CD1c-positive myeloid dendritic cell (primary cell): ENCODE measurements around the gene SIPA1.
A peak's percentile ranks its signal among the peaks of the same experiment; 100 is the strongest.
"Not testable (repeated sequence)": the region's sequence is repeated elsewhere in the genome, so short reads cannot be mapped to it uniquely, and the experiment has no call there.

Source experiments
- DNase-seq: peaks from one replicate; pipeline ENCODE4 v3.0.0-alpha.2; 2016; ENCODE audit errors: extremely low spot score

The SIPA1 gene

DNA sequence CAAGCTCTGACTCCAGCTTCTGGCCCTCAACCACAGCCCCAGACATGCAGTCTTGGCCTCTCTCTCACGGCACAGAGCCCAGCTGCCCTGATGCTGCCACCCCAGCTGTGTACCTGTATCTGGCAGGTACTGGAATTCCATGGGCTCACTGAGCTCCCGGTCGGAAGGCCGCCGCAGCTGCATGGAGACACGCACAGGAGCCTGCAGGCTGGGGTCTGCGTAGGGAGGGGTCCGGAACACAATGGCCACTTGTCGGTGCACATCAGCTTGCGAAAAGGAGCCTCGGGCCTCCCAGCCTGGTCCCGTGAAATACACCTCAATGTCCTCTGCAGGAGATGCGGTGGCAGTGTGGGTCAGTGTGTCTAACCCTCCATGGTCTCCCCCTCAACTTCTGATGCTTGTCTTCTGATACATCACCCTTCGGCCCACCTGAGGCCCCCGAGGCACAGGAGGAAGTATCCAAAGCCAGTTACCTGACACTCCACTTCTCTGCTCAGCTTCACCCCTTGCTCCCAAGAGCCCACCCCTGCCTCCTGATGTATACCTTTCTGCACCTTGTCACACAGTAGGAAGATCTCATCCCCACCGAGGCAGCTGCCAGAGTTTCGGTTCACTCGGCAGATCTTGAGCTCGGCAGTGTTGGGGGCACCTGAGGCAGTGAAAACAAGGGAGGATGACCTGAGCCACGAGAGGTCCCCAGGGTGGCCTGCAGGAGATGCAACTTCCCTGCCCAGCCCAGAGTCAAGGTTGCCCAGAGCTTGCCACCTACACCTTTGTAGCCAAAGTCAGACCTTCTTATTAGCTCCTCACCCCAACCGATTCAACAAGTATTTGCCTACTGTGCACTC is 20.5 kb downstream of the SIPA1 start:
- DNase-seq: no peak

DNA sequence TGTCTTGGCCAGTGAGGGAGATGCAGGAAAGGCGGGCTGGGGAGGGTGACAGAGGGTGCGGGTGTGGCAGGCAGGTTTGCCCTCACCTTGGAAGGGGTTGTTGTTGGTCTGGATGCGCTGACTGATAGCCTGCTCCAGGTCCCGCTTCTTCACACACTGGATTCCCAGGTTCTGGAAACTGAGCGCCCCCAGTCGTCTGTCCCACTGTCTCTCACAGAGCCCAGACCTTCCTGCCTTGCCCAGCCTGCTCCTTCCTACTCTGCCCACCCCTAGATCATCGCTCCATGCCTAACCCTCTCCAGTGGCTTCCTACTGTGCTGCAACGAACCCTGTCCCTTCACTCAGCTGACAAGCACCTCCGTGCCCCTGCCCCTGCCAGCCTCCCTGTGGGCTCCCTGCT is 22.1 kb downstream of the SIPA1 start:
- no peak for DNase-seq

DNA sequence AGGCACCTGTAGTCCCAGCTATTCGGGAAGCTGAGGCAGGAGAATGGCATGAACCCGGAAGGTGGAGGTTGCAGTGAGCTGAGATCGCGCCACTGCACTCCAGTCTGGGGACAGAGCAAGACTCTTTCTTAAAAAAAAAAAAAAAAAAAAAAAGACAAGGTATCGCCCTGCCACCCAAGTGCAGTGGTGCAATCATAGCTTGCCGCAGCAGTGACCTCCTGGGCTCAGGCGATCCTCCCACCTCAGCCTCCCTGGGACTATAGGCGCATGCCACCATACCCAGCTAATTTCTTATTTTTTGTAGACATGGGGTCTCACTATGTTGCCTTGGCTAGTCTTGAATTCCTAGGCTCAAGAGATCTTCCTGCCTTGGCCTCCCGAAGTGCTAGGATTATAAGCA is 23.0 kb downstream of the SIPA1 start:
- DNase-seq: not testable (repeated sequence)

DNA sequence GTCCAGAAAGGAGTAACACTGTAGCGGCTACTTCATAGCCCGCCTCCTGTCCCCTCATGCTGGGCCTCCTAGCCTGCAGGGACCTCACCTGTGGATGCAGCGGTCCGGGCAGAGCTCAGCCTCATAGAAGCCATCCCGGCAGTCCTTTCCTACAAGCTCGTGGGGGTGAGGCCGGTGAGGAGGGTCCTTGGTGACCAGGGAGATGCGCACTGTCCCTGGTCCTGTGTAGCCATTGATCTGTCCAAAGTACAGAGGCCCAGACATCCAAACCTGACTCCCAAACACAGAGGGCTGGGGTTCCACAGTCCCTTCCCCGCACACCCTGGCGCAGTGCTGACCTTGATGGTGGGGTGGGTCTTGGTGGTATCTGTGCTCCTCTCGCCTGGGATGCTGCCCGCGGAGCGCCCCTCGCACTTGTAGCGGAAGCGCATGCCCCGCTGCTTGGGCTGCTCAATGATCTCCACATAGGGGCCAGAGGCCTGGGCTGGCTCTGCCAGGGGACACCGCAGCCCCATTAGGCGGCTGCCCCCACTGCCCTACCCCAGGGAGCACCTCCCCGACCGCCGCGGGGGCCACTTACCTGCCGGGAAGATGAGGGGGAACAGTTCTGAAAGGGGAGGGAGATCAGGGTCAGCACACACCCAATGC is 23.8 kb downstream of the SIPA1 start:
- no peak for DNase-seq

DNA sequence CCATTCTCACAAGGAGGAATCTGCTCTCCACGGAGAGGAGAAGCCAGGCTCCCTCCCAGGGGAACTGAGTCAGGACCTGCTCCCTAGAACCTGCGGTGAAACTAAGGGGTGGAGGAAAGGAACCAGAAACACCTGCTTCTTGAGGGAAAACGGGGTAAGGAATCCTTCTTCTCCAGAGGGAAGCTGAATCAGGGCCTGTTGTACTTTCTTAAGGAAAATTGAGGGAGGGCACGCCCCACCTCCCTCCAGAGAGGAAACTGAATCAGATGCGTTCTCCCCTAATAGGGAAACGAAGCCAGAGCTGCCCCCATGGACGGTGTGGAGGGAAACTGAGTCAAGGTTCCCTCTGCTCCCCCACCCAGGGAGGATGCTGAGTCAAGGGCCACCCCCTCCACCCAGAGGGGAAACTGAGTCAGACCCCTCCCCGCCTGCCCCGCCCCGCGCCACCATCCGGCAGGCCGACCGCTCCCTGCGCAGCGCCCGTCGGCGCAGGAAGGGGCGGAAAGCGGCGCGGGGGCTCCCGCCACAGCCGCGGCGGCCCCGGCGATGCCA is 24.4 kb downstream of the SIPA1 start:
- DNase-seq: no peak

DNA sequence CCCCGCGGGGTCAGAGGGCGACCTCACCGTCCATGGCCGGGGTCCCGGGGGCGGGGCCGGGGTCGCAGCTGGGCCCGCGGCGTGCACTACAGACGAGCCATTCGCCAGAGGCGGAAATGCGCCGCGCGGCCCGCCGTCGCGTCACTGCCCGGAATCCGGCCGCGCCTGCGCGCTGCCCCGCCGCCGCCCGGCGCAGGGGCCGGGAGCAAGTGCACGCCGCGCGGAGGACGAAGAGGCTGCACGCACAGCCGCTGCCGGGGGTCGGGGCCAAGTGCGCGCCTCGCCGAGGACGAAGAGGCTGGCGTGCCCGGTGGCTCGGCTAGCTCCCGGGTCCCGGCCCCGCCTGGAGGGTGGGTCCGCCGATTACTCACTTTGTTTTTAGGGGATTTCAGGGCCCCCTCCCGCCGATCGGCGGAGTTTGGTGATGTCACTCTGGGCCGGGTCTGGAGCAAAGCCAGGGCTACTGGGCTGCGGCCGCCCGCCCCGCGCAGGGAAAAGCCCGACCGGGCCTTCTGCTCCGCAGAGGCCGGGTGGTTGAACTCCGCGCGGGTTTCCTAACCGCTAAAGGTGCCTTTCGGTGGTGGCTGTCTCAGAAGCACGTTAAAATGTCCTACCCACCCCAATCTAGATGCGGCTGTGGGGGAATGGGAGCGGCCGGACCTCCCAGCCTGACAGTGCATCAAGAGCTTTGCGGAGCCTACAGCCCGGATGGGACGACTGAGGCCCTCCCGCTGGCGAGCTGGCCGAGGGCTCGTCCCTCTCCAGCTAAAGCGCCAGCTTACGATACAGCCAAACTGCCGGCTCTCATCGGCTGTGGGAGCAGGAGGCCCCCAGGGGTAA is 25.1 kb downstream of the SIPA1 start, which contains the start of gene RELA:
Gene RELA, minus strand, starts transcription at position 118 of the 840 bp plus-strand sequence. Its CDS starts 84 bp downstream, at position 34.
- DNase-seq: peak; percentile 94

DNA sequence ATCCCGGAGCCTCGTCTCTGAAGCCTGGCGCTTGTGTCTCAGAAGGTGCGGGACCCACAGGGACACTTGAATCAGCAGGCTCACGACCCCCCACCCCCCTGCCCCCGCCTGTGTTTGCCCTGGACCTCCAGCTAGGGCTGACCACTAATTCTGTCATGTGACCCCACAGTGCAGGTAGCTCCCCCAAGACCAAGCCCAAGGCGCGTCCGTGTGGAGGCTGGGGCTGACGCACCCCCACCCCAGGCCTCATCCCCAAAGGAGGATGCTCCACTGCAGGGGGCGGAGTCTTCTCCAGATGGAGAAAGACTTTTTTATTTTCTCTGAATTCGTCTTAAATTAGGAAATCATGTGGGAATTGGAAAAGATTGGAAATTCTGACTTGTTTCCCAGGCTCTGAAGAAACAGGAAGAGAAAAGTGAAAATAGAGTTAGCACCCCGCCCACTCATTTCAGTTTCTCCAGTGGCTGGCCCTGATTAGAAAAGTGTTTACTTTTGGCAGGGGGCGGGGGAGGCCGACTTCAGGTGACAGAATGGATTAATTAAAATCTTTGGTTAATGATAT is 25.8 kb downstream of the SIPA1 start:
- peak; percentile 86 for DNase-seq

DNA sequence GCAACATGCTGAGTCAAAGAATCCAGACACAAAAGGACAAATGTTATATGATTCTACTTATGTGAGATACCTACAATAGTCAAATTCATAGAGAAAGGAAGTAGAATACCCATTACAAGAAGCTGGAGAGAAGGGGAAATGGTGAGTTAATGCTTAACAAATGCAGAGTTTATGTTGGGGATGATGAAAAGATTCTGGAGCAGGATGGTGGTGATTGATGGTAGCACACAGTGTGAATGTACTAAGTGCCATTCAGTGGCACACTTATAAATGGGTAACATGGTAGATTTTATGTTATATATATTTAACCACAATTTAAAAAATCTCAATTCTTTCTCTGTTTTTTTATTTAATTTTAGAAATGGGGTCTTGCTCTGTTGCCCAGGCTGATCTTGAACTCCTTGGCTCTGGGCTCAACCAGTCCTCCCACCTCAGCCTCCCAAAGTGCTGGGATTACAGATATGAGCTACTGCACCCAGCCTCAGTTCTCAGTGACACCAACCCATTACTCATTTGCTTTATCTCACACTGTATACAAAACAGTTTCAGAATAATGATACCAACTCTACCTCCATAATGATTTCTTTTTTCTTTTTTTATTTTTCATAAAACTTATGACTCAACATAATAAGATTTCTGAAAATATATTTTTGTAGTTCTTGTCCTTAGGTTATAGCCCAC is 34.4 kb downstream of the SIPA1 start:
- no peak for DNase-seq

DNA sequence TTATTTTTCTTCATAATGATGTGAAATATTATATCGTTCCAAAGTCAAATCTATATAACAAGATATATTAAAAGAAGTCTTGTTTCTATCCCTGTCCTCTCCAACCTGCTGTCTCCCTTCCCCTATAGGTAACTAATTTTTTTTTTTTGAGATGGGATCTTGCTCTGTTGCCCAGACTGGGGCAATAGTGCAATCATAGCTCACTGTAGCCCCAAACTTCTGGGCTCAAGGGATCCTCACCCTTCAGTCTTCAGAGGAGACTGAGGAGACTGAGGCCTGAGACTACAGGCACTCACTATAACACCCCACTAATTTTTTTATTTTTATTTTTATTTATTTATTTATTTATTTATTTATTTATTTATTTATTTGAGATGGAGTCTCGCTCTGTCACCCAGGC is 35.1 kb downstream of the SIPA1 start:
- no peak for DNase-seq

DNA sequence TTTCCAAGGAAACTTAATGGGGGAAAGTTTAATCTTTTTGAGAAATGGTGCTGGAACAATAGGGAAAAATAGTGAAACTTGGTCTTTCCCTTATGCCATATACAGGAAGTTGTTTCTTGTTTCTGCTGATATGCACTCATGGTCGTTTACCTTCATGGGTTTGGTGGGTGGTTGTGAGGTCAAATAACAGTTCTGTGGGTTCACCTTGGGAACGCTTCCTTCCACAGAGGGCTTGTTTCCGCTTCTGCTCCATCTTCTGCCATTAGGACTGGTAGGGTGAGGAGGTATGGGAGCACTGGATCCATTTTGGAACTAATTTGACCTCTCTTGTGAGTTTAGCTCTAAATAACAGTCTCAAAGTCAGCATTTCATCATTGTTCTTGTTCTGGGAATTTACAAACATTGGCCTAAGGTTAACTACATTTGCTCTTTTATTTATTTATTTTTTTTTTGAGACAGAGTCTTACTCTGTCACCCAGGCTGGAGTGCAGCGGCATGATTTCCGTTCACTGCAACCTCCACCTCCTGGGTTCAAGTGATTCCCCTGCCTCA is 42.4 kb downstream of the SIPA1 start:
- DNase-seq: no peak

DNA sequence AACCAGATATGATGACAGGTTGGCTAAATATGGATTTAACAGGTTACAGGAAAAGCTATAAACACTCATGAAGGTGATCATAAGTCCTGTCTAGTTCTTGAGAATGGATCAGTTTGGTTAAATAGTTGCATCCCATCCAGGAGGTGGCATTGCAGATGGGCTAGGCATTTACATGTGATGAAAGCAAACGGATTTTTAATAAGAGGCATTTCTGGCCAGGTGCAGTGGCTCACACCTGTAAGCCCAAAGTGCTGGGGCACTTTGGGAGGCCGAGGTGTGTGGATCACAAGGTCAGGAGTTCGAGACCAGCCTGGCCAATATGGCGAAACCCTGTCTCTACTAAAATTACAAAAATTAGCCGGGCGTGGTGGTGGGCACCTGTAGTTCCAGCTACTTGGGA is 45.6 kb downstream of the SIPA1 start:
- DNase-seq: not testable (repeated sequence)

DNA sequence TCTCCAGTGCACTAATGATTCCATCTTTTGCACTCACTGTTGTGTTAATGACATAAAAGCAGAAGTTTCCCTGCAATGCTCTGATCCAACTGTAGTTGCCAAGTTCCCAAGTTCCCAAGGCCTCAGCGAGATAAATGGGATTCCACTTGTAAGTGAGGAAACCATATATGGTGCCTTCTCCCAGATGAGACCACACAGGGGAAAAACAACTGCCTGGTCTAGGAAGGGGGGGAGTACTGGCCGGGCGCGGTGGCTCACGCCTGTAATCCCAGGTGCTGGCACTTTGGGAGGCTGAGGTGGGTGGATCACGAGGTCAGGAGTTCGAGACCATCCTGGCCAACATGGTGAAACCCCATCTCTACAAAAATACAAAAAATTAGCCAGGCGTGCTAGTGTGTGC is 48.1 kb downstream of the SIPA1 start:
- DNase-seq: no peak

DNA sequence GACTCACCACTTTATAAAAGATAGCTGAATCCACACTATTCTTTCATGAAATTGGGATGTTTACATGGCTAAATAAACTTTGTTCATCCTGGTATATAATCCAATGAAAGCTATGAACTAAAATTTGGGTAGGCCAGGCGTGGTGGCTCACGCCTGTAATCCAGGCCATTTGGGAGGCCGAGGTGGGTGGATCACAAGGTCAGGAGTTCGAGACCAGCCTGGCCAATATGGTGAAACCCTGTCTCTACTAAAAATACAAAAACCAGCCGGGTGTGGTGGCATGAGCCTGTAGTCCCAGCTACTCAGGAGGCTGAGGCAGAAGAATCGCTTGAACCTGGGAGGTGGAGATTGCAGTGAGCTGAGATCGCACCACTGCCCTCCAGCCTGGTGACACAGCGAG is 53.9 kb downstream of the SIPA1 start:
- not testable (repeated sequence) for DNase-seq

DNA sequence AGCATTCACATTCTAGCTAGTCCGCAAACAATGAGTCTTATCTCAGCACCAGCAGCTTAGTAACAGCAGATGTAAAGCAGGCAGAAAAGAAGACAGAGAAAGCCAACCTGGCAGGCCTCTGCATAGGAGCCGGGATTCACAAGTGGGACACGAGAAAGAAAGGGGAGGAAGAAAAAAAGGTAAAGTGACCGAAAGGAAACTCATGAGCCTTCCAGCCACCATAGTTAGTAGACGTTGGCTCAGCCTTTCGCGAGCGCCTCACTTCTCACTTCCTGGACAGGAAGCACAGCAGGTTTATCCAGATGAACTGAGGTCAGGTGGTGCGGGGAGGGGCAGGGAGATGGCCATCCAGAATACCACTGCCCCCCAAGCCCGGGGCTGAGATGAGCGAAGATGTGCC is 54.5 kb downstream of the SIPA1 start:
- no peak for DNase-seq

DNA sequence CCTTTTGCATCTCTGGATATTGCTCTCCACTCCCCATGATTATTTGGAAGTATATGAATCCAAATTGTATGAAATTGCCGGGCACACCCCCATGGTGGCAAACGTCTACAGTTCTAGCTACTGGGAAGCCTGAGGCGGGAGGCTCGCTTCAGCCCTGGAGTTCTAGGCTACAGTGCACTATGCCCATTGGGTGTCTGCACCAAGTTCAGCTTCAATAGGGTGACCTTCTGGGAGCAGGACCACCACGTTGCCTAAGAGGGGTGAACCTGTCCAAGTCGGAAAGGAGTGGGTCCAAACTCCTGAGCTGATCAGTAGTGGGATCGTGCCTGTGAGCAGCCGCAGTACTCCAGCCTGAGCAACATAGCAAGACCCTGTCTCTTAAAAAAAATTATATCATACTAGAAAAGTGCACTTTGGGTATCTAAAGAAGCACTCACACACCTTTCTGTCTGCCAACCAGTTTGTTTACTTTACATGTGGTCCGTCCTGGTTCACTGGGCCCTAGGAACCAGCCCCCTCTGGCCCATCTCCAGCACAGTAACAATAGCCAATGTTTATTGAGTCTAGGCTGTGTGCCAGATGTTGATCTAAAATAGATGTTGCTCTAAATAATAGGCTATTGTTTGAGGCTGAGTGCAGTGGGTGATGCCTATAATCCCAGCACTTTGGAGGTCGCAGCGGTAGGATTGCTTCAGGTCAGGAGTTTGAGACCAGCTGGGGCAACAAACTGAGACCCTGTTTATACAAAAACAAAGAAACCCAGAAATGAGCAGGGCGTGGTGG is 57.7 kb downstream of the SIPA1 start:
- no peak for DNase-seq

DNA sequence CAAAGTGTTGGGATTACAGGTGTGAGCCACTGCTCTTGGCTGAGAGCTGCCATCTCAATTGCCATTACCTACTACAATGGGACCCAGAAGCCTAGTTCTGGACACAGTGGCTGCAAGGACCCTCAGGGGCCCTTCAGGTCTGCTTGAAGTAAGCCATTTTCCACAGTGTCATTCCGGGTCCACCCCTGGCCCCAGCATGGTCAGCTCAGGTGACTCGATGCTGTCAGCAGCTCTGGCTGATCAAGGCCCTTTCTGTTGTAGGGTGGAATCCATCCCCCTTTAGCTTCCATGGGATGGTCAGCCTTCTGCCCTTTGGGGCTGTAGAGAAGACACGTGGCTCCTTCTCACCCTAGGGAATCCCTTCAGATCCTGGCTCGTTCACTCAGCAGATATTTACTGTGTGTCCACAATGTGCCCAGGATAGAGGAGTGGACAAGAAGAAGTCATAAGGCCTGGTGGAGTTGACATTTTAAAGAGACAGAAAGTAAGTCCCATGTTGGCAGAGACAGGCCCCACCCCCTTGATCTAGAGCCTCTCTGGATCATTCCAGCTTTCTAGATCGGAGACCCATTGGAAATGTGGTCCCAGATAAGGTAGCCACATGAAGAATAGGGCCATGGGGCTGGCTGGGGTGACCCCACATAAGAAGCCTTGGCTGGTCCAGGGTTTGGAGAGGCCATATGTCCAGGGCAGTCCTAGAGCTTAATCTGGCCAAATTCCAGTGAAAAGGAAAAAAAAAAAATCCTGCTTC is 59.1 kb downstream of the SIPA1 start:
- DNase-seq: no peak

DNA sequence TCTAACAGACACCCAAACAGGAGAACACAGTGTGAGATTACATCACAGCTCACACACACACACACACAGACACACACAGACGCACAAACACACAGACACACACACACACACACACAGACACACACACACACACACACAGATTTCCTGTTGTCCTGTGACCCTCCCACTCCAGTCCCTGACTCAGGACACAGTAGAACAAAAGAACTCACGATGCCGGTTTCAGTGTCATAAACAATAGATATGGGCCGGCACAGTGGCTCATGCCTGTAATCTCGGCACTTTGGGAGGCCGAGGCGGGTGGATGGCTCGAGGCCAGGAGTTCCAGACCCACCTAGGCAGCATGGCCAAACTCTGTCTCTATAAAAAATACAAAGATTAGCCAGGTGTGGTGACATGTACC is 60.3 kb downstream of the SIPA1 start:
- no peak for DNase-seq

DNA sequence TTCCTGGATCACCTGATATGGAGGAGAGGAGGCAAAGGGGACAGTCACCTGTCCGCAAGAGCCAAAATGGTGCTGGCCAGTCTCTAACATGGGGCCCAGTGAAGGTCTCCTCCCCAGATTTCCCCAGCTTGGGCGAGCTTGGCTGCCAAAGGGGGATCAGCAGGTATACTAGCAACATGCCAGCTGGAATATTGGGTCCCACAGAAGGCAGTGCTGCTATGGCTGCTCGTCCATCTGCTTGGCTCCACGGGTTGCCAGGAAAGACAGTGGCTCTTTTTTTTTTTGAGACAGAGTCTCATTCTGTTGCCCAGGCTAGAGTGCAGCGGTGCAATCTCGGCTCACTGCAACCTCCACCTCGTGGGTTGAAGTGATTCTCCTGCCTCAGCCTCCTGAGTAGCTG is 61.4 kb downstream of the SIPA1 start:
- no peak for DNase-seq

DNA sequence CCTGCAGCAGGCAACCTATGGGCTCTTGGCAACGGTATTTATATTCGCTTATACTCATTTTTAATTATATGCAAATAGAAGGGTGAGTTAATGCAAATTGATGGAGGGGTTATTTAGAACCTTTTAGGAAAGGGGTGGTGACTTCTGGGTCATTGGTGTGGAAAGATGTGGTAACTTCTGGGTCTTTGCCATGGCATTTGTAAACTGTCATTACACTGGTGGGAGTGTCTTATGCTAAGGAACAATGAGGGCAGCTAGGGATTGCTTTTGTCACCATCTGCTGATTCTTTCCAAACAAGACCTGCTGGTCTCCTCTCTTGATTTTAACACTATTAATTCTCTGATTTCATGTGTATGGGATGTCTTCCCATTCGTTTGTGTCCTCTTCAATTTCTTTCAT is 62.5 kb downstream of the SIPA1 start:
- DNase-seq: peak; percentile 6
